ENCODE results near the gene SLC26A4.

The SLC26A4 gene

GRCh38 chr7:107622894-107623293 lies 37.7 kb upstream of the SLC26A4 start:
- TF ChIP-seq, protein P1, sequence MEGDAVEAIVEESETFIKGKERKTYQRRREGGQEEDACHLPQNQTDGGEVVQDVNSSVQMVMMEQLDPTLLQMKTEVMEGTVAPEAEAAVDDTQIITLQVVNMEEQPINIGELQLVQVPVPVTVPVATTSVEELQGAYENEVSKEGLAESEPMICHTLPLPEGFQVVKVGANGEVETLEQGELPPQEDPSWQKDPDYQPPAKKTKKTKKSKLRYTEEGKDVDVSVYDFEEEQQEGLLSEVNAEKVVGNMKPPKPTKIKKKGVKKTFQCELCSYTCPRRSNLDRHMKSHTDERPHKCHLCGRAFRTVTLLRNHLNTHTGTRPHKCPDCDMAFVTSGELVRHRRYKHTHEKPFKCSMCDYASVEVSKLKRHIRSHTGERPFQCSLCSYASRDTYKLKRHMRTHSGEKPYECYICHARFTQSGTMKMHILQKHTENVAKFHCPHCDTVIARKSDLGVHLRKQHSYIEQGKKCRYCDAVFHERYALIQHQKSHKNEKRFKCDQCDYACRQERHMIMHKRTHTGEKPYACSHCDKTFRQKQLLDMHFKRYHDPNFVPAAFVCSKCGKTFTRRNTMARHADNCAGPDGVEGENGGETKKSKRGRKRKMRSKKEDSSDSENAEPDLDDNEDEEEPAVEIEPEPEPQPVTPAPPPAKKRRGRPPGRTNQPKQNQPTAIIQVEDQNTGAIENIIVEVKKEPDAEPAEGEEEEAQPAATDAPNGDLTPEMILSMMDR (IDR thresholded peaks at IDR 0.05; ENCODE audit: control insufficient read depth, extremely low read depth, insufficient read depth), result no peak
- no peak for DNase-seq (ENCODE audit: low read depth)
- H3K4me3 ChIP-seq (ENCODE audit: low read depth, low read length), result no peak overlapping the region

GRCh38 chr7:107627002-107627401 lies 33.6 kb upstream of the SLC26A4 start:
- TF ChIP-seq, protein P1 (IDR thresholded peaks at IDR 0.05; ENCODE audit: control insufficient read depth, extremely low read depth, insufficient read depth), result no peak
- H3K4me3 ChIP-seq (ENCODE audit: low read depth, low read length), result no peak overlapping the region
- no peak for DNase-seq (ENCODE audit: low read depth)

GRCh38 chr7:107628461-107629064 lies 32.1 kb upstream of the SLC26A4 start:
- H3K4me3 ChIP-seq (ENCODE audit: low read depth, low read length), result no peak overlapping the region
- no peak for DNase-seq (ENCODE audit: low read depth)
- TF ChIP-seq, protein P1 (IDR thresholded peaks at IDR 0.05; ENCODE audit: control insufficient read depth, extremely low read depth, insufficient read depth), result no peak

GRCh38 chr7:107630342-107630741 lies 30.3 kb upstream of the SLC26A4 start:
- H3K4me3 ChIP-seq (ENCODE audit: low read depth, low read length), result no peak overlapping the region
- DNase-seq (ENCODE audit: low read depth), result no peak
- TF ChIP-seq, protein P1 (IDR thresholded peaks at IDR 0.05; ENCODE audit: control insufficient read depth, extremely low read depth, insufficient read depth), result no peak

DNA sequence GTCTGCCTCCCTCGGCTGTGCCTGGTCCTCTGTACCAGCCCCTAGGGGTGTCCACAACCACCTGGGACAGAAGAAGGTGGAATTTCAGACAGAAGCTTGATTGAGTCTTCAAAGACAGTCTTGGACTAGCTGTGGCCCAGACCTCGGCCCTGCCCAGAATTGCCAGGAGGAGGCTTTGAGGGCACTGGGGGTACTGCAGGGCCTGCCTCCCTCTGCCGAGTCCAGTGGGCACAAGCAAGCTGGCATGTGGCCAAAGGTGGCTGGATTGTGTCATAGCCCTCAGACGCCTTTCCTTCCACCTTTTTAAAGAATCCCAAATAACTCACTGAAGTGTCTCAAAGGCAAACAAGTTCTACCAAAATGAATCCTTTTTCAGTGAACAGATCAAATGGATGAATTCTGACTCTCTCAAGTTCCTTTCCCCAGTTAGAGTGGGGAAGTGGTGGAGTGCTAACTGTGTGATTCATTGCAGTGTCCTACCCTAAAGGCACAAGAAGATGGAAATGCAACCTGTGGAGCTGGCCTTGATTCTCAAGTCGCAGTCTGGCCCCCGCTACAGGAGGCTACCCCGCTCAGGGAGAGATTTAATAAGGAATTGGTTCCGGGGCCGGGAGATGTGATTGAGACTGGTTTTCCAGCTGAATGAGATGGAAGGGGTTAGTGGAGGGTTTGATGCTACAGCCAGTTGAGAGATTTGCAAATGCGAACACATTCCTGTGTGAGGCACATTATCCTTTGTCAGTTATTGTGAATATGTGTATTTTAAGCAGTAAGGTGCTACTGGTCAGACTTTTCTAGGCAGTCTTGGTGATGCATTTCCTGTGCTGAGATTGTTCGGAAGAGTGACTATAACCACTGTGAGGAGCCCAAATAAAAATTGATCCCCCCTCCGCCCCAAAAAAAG lies 28.8 kb upstream of the SLC26A4 start:
- TF ChIP-seq, protein P1 (IDR thresholded peaks at IDR 0.05; ENCODE audit: control insufficient read depth, extremely low read depth, insufficient read depth), result no peak
- no peak for DNase-seq (ENCODE audit: low read depth)
- H3K4me3 ChIP-seq (ENCODE audit: low read depth, low read length), result no peak overlapping the region

DNA sequence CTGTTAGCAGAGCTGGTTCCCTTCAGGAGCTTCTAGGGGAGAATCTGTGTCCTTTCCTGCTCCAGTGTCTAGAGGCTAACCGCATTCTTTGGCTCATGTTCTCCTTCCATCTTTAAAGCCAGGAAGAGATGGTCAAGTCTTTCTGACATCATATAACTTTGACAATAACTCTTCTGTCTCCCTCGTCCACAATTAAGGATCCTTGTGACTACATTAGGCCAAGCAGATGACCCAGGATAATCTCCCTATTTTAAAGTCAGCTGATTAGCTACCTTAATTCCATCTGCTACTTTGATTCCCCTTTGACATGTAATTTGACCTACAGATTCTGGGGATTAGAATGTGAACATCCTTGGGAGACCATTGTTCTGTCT lies 28.1 kb upstream of the SLC26A4 start:
- TF ChIP-seq, protein P1 (IDR thresholded peaks at IDR 0.05; ENCODE audit: control insufficient read depth, extremely low read depth, insufficient read depth), result no peak
- H3K4me3 ChIP-seq (ENCODE audit: low read depth, low read length), result no peak overlapping the region
- no peak for DNase-seq (ENCODE audit: low read depth)
